A673 (cell line): ENCODE measurements around the gene EEF2K.

ENCODE experiments used
- EZH2 ChIP-seq: fragments of 200-600 bp; sonication (generic); IDR thresholded peaks from 2 replicates; pipeline ENCODE4 v1.6.1; 2017; ENCODE audit warnings: borderline replicate concordance, low read depth, mild to moderate bottlenecking, mixed read lengths, antibody characterized with exemption, low read length; ENCODE audit not compliant: poor library complexity, severe bottlenecking
- TF ChIP-seq, protein P1 (sequence below): fragments of 300-800, 200-600 bp; sonication (generic); conservative IDR thresholded peaks from 2 replicates; pipeline ENCODE4 v1.5.1; 2017; ENCODE audit warnings: low read depth, mild to moderate bottlenecking, antibody characterized with exemption, low read length, moderate library complexity, mixed read lengths

DNA sequence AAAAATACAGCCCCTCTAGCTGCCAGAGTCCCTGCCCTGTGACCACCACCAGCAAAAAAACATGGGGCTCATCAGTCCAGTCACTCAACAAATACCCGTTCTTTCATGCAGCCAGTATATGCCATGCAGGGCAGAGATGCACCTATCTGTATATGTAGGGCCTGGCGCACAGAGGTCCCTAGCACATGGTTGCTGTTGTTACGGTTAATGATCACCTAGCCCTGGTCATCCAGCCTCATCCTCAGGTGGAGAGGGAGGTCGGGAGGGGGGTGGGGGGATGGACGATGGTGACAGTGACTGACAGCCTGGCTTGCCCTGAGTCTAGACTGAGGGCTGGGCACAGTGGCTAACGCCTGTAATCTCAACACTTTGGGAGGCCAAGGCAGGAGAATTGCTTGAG, 42.3 kb upstream of the EEF2K start:
- TF ChIP-seq, protein P1, sequence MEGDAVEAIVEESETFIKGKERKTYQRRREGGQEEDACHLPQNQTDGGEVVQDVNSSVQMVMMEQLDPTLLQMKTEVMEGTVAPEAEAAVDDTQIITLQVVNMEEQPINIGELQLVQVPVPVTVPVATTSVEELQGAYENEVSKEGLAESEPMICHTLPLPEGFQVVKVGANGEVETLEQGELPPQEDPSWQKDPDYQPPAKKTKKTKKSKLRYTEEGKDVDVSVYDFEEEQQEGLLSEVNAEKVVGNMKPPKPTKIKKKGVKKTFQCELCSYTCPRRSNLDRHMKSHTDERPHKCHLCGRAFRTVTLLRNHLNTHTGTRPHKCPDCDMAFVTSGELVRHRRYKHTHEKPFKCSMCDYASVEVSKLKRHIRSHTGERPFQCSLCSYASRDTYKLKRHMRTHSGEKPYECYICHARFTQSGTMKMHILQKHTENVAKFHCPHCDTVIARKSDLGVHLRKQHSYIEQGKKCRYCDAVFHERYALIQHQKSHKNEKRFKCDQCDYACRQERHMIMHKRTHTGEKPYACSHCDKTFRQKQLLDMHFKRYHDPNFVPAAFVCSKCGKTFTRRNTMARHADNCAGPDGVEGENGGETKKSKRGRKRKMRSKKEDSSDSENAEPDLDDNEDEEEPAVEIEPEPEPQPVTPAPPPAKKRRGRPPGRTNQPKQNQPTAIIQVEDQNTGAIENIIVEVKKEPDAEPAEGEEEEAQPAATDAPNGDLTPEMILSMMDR, result no peak
- no peak for TF ChIP-seq EZH2
